Measurements from ENCODE around the gene ZNF211. TPM values are rescaled to one million over a fixed set of nuclear protein-coding genes. Genes with fewer than 3 reads are reported as not detected.

ZNF211 gene
- total RNA-seq, result 1 to 10 TPM; 5.5 to 6.6 TPM

- CTCF ChIA-PET, result interaction anchor here (2.2 kb wide), 1 partner anchor 49 kb away, joined by 4 read pairs; the partner anchor contains the start of gene ZNF551
- POLR2A ChIA-PET, result interaction anchor here (0.6 to 1.5 kb wide), 4 partner anchors 10 to 512 kb away, joined by 3 read pairs; partner anchors contain the start of genes ZNF154 and ZNF551
Measured at GRCh38 chr19:57632987-57633831, at the start of gene ZNF211. Gene ZNF211, plus strand, starts transcription at chr19:57633168. Its CDS starts 179 bp downstream, at chr19:57633347.

GRCh38 chr19:57583521-57584416 is 49.2 kb upstream of the ZNF211 start, which contains the start of gene ZIK1:
Gene ZIK1, plus strand, starts transcription at chr19:57584145. Its CDS starts 212 bp downstream, at chr19:57584357.
- POLR2A ChIA-PET, result no interaction called here
- CTCF ChIA-PET, result no interaction called here

- CTCF ChIA-PET, result no interaction called here
- POLR2A ChIA-PET, result no interaction called here
Measured at GRCh38 chr19:57587529-57587928, 45.4 kb upstream of the ZNF211 start.

DNA sequence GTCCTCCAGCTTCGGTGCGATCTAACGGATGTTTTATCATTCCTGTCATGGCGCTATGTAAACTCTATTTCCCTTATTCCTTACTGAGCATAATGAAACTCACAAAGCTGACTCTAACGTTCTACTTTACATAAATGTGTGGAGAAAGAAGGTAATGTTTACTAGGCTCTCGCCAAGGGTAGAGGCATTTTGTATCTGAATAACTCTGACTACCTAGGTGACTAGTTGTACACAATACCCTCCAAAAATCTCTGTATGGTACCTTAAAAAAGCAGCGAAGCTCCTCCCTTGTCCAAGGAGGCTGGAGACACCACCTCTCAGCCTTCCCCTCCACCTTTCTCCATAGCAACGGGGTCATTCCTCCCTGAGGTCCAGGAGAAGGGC is 33.6 kb upstream of the ZNF211 start:
- POLR2A ChIA-PET, result no interaction called here
- CTCF ChIA-PET, result no interaction called here

- CTCF ChIA-PET, result no interaction called here
- POLR2A ChIA-PET, result no interaction called here
Measured at GRCh38 chr19:57599761-57600383, 33.1 kb upstream of the ZNF211 start, which contains the start of gene ZNF530. Gene ZNF530, plus strand, starts transcription at chr19:57599885. Its CDS starts 4,461 bp downstream, at chr19:57604346.

DNA sequence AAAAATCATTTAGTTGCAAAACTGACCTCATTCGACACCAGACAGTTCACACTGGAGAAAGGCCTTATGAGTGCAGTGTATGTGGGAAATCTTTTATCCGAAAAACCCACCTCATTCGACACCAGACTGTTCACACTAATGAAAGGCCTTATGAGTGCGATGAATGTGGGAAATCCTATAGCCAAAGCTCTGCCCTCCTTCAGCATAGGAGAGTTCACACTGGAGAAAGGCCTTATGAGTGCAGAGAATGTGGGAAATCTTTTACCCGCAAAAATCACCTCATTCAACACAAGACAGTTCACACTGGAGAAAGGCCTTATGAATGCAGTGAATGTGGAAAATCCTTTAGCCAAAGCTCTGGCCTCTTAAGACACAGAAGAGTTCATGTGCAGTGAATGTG is 26.0 kb upstream of the ZNF211 start:
- POLR2A ChIA-PET, result interaction anchor here (0.7 kb wide), 1 partner anchor 69 kb away, joined by 5 read pairs; no protein-coding TSS in a partner anchor

GRCh38 chr19:57611113-57611512 is 21.9 kb upstream of the ZNF211 start:
- POLR2A ChIA-PET, result no interaction called here
- CTCF ChIA-PET, result no interaction called here

More for the DNA sequence above, 26.0 kb upstream of the ZNF211 start:
- CTCF ChIA-PET, result no interaction called here

- POLR2A ChIA-PET, result interaction anchor here (0.6 to 1.1 kb wide), 2 partner anchors 95 to 249 kb away, joined by 3 read pairs; partner anchors contain the start of gene ZNF154
- CTCF ChIA-PET, result interaction anchor here (1.5 kb wide), 1 partner anchor 68 kb away, joined by 3 read pairs; the partner anchor contains the start of gene ZNF551
Measured at GRCh38 chr19:57613941-57614743, 18.8 kb upstream of the ZNF211 start, which contains the start of gene ZNF134. Gene ZNF134, plus strand, starts transcription at chr19:57614242. Its CDS starts 5,227 bp downstream, at chr19:57619469.

- POLR2A ChIA-PET, result no interaction called here
Measured at GRCh38 chr19:57615346-57615745, 17.6 kb upstream of the ZNF211 start.

DNA sequence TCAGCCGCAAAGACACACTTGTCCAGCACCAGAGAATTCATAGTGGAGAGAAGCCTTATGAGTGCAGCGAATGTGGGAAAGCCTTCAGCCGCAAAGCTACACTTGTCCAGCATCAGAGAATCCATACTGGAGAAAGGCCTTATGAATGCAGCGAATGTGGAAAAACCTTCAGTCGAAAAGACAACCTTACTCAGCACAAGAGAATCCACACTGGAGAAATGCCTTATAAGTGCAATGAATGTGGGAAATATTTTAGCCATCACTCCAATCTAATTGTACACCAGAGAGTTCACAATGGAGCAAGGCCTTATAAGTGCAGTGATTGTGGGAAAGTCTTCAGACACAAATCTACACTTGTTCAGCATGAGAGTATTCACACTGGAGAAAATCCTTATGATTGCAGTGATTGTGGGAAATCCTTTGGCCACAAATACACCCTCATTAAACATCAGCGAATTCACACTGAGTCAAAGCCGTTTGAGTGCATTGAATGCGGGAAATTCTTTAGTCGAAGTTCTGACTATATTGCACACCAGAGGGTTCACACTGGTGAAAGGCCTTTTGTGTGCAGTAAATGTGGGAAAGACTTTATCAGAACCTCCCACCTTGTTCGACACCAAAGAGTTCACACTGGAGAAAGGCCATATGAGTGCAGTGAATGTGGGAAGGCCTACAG is 12.2 kb upstream of the ZNF211 start:
- POLR2A ChIA-PET, result no interaction called here
- CTCF ChIA-PET, result no interaction called here

More at GRCh38 chr19:57615346-57615745, 17.6 kb upstream of the ZNF211 start:
- CTCF ChIA-PET, result no interaction called here

DNA sequence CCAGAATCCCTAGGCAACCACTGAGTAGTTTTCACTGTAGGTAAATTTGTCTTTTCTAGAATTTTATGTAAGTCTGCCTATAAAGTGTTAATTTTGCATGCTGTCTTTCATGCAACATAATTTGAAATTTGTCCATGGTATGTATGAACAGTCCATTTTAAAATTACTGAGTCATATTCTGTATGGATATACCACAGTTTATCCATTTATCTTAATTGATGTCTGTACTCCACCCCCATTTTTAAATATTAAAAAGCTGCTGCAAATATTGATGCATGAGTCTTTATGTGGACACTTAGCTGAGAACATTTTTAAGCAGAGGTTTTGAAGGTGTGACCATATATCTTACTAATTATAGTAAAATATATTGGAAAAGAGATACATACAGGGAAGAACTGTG is 9.9 kb upstream of the ZNF211 start:
- ChIA-PET CTCF (no interaction called here), POLR2A (interaction anchor here (0.7 kb wide), 1 partner anchor 10 kb away, joined by 3 read pairs; the partner anchor contains the start of gene ZNF211)

DNA sequence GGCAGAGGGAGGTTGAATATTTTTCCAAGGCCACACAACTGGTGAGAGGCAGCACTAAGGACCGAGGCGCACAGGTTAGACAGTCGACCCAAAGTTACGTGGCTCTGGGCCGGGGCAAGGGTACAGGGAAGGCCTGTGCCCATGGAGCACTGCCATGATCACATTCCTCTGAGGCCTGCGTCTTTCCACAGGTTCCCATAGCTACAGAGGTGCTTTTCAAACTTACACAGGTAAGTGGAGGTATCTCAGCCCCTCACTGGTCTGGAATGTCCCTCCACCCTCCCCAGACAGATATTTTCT is 814 bp downstream of the ZNF211 start:
- CTCF ChIA-PET, result interaction anchor here (2.2 kb wide), 1 partner anchor 48 kb away, joined by 4 read pairs; the partner anchor contains the start of gene ZNF551

GRCh38 chr19:57637379-57637778 is 4.4 kb downstream of the ZNF211 start:
- CTCF ChIA-PET, result no interaction called here
- POLR2A ChIA-PET, result no interaction called here

More for the DNA sequence above, 814 bp downstream of the ZNF211 start:
- POLR2A ChIA-PET, result interaction anchor here (0.6 to 1.5 kb wide), 3 partner anchors 10 to 512 kb away, joined by 3 read pairs; partner anchors contain the start of gene ZNF551

DNA sequence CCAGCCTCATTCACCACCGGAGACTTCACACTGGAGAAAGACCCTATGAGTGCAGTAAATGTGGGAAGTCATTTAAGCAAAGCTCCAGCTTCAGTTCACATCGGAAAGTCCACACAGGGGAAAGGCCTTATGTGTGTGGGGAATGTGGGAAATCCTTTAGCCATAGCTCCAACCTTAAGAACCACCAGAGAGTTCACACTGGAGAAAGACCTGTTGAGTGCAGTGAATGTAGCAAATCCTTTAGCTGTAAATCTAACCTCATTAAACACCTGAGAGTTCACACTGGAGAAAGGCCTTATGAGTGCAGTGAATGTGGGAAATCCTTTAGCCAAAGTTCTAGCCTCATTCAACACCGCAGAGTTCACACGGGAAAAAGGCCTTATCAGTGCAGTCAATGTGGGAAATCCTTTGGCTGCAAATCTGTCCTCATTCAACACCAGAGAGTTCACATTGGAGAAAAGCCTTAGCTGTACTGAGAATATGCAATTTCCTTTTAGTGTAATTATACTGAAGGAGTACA is 8.8 kb downstream of the ZNF211 start:
- ChIA-PET POLR2A (no interaction called here), CTCF (interaction anchor here (1.1 kb wide), 1 partner anchor 12 kb away, joined by 4 read pairs; no protein-coding TSS in a partner anchor)

GRCh38 chr19:57642396-57643046 is 9.6 kb downstream of the ZNF211 start:
- CTCF ChIA-PET, result interaction anchor here (0.6 to 1.1 kb wide), 2 partner anchors 13 to 229 kb away, joined by 4 read pairs; no protein-coding TSS in a partner anchor
- POLR2A ChIA-PET, result no interaction called here

DNA sequence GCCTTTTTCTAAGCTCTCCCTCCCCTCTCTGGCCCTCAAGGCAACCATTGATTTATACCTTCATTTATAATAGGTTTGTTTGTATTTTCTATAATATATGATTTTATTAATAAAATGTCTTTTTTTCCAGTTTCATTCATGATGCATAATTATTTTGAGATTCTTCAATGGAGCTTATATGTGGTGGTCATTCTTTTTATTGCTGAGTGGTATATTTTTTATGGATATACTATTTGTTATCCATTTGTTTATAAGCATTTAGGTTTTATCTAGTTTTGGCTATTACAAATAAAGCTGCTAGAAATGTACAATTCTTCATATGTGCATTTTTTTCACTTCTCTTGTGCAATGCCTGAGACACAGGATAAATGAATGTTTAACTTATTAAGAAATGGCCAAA is 10.8 kb downstream of the ZNF211 start:
- POLR2A ChIA-PET, result no interaction called here

DNA sequence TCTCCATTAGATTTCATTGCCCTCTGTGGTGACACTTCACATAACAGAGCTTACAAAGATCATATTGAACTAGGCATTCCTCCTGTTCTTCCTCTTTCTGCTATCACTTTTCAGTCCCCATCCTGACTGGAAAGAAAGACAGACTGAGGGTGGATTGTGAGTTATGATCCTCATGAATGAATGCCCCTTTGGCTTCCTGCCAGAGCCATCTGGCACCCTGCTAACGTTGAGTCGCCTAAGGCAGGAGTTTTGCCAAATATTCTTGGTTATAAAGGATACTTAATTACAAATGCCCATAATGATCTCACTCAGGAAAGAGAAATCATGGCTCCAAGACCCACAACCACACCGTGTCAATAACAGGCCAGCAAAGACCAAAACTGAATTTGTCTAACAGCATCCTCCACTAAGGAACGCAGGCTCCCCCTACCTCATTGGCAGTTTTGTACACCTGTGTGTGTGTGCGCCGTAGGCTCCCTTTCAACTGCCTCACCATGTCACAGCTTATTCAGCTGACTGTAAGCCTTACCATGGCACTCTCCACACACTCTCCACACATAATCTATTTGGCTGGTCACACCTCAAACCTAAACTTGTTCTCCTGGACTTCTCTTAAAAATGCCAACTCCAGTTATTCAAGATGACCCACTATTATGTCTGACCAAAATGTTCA is 15.5 kb downstream of the ZNF211 start:
- ChIA-PET POLR2A (no interaction called here), CTCF (no interaction called here)

More for the DNA sequence above, 10.8 kb downstream of the ZNF211 start:
- CTCF ChIA-PET, result no interaction called here
